Stimulated activated CD4-positive, alpha-beta T cell treated with anti-CD3 and anti-CD28 coated beads, Interleukin-1b, Interleukin-23, amount 100 ng/mL, for 4 hours (primary cell): ENCODE measurements around the gene SNCB.

Experiments used
- DNase-seq, 2 donors: peaks; one replicate each; pipeline ENCODE4 v3.0.0-alpha.2; 2020; ENCODE audit warnings: low read depth in 2 of 2

Gene SNCB

DNA sequence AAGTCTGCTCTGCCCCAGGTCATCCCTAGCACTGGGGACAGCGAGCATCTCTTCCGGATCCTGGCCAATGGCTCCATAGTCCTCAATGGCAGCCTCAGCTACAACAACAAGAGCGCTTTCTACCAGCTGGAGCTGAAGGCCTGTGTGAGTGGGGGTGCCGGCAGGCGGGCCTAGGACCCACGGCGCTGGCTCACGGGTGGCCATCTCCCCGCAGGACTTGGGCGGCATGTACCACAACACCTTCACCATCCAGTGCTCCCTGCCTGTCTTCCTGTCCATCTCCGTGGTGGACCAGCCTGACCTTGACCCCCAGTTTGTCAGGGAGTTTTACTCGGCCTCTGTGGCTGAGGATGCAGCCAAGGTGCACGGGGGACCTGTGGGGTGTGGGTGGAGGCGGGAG is 55.3 kb downstream of the SNCB start:
- DNase-seq, result no peak

GRCh38 chr5:176574297-176574591 is 56.1 kb downstream of the SNCB start:
- no peak for DNase-seq

DNA sequence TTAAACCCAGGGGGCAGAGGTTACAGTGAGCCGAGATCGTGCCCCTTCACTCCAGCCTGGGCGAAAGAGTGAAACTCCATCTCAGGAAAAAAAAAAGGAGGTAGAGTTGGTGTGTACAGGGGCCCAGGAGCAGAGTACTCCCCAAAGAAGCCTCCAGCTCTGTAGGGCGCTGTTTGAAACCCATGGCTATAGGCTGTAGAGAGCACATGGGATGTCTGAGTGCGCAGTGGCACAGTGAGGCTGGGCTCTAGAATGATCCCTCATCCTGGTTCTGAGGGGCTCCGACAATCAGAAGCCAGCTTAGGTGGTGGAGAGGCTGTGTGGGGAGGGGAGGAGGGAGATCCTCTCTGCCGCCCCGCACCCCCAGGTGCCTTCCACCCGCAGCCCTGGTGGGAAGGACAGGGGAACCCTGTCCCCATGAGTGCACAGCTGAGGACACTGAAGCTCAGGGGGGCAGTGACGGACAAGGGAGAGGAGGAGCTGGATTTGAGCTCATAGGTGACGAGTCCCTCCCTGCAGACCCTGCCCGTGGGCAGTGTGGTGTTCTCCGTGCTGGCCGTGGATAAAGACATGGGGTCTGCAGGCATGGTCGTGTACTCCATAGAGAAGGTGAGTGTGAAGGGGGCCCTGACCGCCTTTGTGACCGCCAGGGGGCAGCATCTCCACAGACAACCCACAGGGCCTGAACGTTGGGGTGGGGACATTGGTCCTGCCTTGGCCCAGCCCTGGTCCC is 56.6 kb downstream of the SNCB start:
- DNase-seq, result peak; percentile 80
